ENCODE results near the gene PAK2. TPM values are rescaled to one million over a fixed set of nuclear protein-coding genes. Genes with fewer than 3 reads are reported as not detected.

The PAK2 gene
- total and polyA plus RNA-seq, 2 experiments from 2014 or later, result 24.3 to 49.4 TPM

- TF ChIP-seq ETS1 (IDR thresholded peaks at IDR 0.05), result no peak
- no peak for TF ChIP-seq ZNF114 (CRISPR knock-in tag; IDR thresholded peaks at IDR 0.05)
- TF ChIP-seq EZH2phosphoT487 (IDR thresholded peaks at IDR 0.05; ENCODE audit: unreplicated experiment), result no peak
Measured at GRCh38 chr3:196803891-196804468, 64.3 kb downstream of the PAK2 start (continued).

GRCh38 chr3:196804773-196805172 is 65.1 kb downstream of the PAK2 start:
- Mint-ChIP-seq H3K27ac (no peak overlapping the region), H3K9me3 (no peaks in the 10 kb centered on the region), H3K27me3 (ENCODE audit: insufficient read depth, low read depth, poor library complexity) (peaks cover 4% of the 10 kb centered on the region), H3K36me3 (ENCODE audit: low read depth) (peaks cover 61% of the 10 kb centered on the region), H3K4me1 (no peaks in the 10 kb centered on the region), H3K4me3 (no peak overlapping the region)
- DNase-seq (ENCODE audit: low spot score) (no peak), ATAC-seq (no peak)
- H3K36me3 ChIP-seq (ENCODE audit: insufficient read depth), result peaks cover 30% of the 10 kb centered on the region
- no peak overlapping the region for H3K4me3 ChIP-seq
- H3K27me3 ChIP-seq (ENCODE audit: insufficient read depth), result no peaks in the 10 kb centered on the region
- no peaks in the 10 kb centered on the region; the same call in 1 of the 2 replicates for H4K20me1 ChIP-seq (replicated peaks; ENCODE audit: insufficient read depth)
- no peak overlapping the region for H2AFZ ChIP-seq
- H3K79me2 ChIP-seq (replicated peaks; ENCODE audit: insufficient read depth), result peaks cover 17% of the 10 kb centered on the region
- H3K4me2 ChIP-seq, result no peak overlapping the region
- H3K9me2 ChIP-seq (ENCODE audit: insufficient read depth), result no peaks in the 10 kb centered on the region
- TF ChIP-seq CREB1 (CRISPR knock-in tag; IDR thresholded peaks at IDR 0.05; ENCODE audit: low read depth) (no peak), REST (IDR thresholded peaks at IDR 0.05; ENCODE audit: unreplicated experiment) (no peak), EZH2phosphoT487 (IDR thresholded peaks at IDR 0.05; ENCODE audit: unreplicated experiment) (no peak), STAT1 (IDR thresholded peaks at IDR 0.05; ENCODE audit: unreplicated experiment) (no peak), ZNF462 (CRISPR knock-in tag; IDR thresholded peaks at IDR 0.05) (no peak), ZNF114 (CRISPR knock-in tag; IDR thresholded peaks at IDR 0.05) (no peak), POLR2AphosphoS5 (IDR thresholded peaks at IDR 0.05; ENCODE audit: low read depth) (no peak), CTCF (conservative IDR thresholded peaks at IDR 0.05; ENCODE audit: low read depth in 2 of 2) (no peak), EZH2 (IDR thresholded peaks at IDR 0.05; ENCODE audit: low read depth, unreplicated experiment) (no peak)
- H3K4me1 ChIP-seq (ENCODE audit: insufficient read depth), result no peaks in the 10 kb centered on the region
- H3F3A ChIP-seq (replicated peaks; ENCODE audit: low read depth), result 0 out of 2 replicates have a peak, but pooled peaks cover 4% of the 10 kb centered on the region
- no peak overlapping the region for H3K27ac ChIP-seq (ENCODE audit: low read depth)

Measured in GM23338 (cell line).